ENCODE measurements around the gene THSD7B.

Gene THSD7B

GRCh38 chr2:137333386-137334165 lies 568.2 kb downstream of the THSD7B start:
- CTCF ChIA-PET: no interaction called here
- no peak for TF ChIP-seq CTCF (IDR thresholded peaks at IDR 0.05; ENCODE audit: insufficient read depth, low read length, missing control alignments)
- no peak for DNase-seq (ENCODE audit: low read depth, low spot score)
- POLR2A ChIA-PET: no interaction called here
- H3K4me3 ChIP-seq (ENCODE audit: low read depth, low read length): no peak overlapping the region

- DNase-seq (ENCODE audit: low read depth, low spot score): no peak
- no peak overlapping the region for H3K4me3 ChIP-seq (ENCODE audit: low read depth, low read length)
- ChIA-PET CTCF (no interaction called here), POLR2A (no interaction called here)
- no peak for TF ChIP-seq CTCF (IDR thresholded peaks at IDR 0.05; ENCODE audit: insufficient read depth, low read length, missing control alignments)
These were observed 570.7 kb downstream of the THSD7B start for GRCh38 chr2:137336067-137336466.

DNA sequence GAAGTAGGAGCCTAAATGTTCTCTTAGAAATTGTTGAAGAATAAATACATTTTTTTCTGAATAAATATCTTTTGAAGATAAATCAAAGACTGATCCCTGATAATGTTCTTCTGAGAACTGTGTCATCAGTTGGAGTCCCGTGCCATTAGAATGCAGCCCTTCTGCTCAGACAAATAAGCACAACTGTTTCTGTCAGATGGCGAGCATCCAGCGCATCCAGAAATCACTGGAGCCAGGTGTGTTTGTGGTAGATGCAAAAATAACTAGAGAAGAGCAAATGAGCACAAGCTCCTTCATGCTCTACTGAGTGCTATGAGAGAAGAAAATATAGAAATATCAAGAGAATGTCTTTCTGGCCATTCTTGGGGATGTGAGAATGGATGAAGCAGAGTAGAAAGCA lies 573.7 kb downstream of the THSD7B start:
- POLR2A ChIA-PET: no interaction called here
- TF ChIP-seq CTCF (IDR thresholded peaks at IDR 0.05; ENCODE audit: insufficient read depth, low read length, missing control alignments): no peak
- CTCF ChIA-PET: no interaction called here

DNA sequence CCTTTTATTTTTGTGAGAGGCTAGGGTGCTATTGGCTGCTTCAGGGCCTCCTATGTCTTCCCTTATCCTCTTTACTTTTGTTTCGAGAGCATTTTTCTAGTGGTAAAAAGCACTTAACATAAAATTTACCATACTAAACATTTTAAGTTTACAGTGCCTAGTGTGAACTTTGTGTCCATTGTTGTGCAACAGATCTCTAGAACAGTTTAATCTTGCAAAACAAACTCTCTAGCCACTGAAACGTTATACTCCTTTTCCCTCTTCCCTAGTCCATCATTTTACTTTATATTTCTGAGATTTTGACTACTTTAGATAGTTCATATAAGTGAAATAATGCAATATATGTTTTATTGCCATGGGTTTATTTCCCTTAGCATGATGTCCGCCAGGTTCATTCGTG lies 580.6 kb downstream of the THSD7B start:
- no peak overlapping the region for H3K4me3 ChIP-seq (ENCODE audit: low read depth, low read length)
- ChIA-PET CTCF (no interaction called here), POLR2A (no interaction called here)
- DNase-seq (ENCODE audit: low read depth, low spot score): no peak
- no peak for TF ChIP-seq CTCF (IDR thresholded peaks at IDR 0.05; ENCODE audit: insufficient read depth, low read length, missing control alignments)

More for the DNA sequence above, 573.7 kb downstream of the THSD7B start:
- no peak for DNase-seq (ENCODE audit: low read depth, low spot score)
- no peak overlapping the region for H3K4me3 ChIP-seq (ENCODE audit: low read depth, low read length)

DNA sequence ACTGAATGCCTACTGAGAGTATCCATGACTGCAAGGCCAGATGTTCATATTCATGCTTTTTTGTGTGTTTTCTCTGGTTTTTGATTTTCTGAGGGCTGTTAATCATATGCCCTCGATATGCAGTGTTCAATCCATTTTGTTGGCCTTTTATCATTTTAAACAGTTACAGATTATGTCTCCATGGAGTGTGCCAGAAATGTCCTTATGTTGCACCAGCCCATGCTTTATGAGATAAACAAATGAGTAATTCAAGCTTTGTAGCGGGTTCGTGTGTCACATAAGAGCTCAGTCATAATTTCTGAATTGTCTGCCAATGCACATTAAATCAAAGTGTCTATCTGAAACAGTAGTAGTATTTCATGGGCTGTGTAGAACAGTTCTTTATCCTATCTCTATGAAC lies 583.0 kb downstream of the THSD7B start:
- DNase-seq (ENCODE audit: low read depth, low spot score): no peak
- POLR2A ChIA-PET: no interaction called here
- no peak for TF ChIP-seq CTCF (IDR thresholded peaks at IDR 0.05; ENCODE audit: insufficient read depth, low read length, missing control alignments)
- no peak overlapping the region for H3K4me3 ChIP-seq (ENCODE audit: low read depth, low read length)
- CTCF ChIA-PET: no interaction called here

- no peak for TF ChIP-seq CTCF (IDR thresholded peaks at IDR 0.05; ENCODE audit: insufficient read depth, low read length, missing control alignments)
- CTCF ChIA-PET: no interaction called here
- no peak overlapping the region for H3K4me3 ChIP-seq (ENCODE audit: low read depth, low read length)
- POLR2A ChIA-PET: no interaction called here
- no peak for DNase-seq (ENCODE audit: low read depth, low spot score)
These were observed 592.3 kb downstream of the THSD7B start for GRCh38 chr2:137357634-137358033.

Measured in AG04449 (cell line).